SJCRH30 (cell line): ENCODE results near the gene KCNN3. TPM values are rescaled to one million over a fixed set of nuclear protein-coding genes. Genes with fewer than 3 reads are reported as not detected.
"Not testable (repeated sequence)": the region's sequence is repeated elsewhere in the genome, so short reads cannot be mapped to it uniquely, and the experiment has no call there.

Experiments used
- DNase-seq, 2 experiments: peaks; one replicate each; pipeline ENCODE4 v3.0.0-alpha.2; 2015 to 2020
- H3K27ac ChIP-seq: fragments of 250-450 bp; sonication (Bioruptor Pico); 2 replicates; pipeline ENCODE4 v1.5.1; 2020; ENCODE audit warnings: mild to moderate bottlenecking, moderate library complexity
- H3K27me3 ChIP-seq: fragments of 250-450 bp; sonication (Bioruptor Pico); 2 replicates; pipeline ENCODE4 v1.5.1; 2020; ENCODE audit warnings: mild to moderate bottlenecking, moderate library complexity
- H3K36me3 ChIP-seq: fragments of 250-450 bp; sonication (Bioruptor Pico); 2 replicates; pipeline ENCODE4 v1.5.1; 2020; ENCODE audit warnings: mild to moderate bottlenecking, moderate library complexity
- H3K4me1 ChIP-seq: fragments of 250-450 bp; sonication (Bioruptor Pico); 2 replicates; pipeline ENCODE4 v1.5.1; 2020; ENCODE audit warnings: mild to moderate bottlenecking, moderate library complexity
- H3K4me3 ChIP-seq: fragments of 250-450 bp; sonication (Bioruptor Pico); 2 replicates; pipeline ENCODE4 v1.5.1; 2020; ENCODE audit warnings: mild to moderate bottlenecking, moderate library complexity
- H3K9me3 ChIP-seq: fragments of 250-450 bp; sonication (Bioruptor Pico); replicated peaks from 2 replicates; pipeline ENCODE4 v1.5.1; 2020; ENCODE audit warnings: mild to moderate bottlenecking, moderate library complexity
- total RNA-seq: library from RNA; depleted of rRNA; stranded (reverse); fragments of >200 nt; shearing (Covaris generic); gene quantifications from 2 replicates; pipeline ENCODE4 v1.2.3, GENCODE V29; 2014

KCNN3 gene
- total RNA-seq, 1 experiment from 2014 or later, result 29.3 TPM

DNA sequence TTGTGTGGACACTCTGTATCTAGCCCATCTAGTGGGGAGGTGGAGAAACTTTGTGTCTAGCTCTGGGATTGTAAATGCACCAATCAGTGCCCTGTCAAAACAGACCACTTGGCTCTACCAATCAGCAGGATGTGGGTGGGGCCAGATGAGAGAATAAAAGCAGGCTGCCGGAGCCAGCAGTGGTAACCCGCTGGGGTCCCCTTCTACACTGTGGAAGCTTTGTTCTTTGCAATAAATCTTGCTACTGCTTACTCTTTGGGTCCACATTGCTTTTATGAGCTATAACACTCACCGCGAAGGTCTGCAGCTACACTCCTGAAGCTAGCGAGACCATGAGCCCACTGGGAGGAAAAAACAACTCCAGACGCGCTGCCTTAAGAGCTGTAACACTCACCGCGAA is 198.7 kb downstream of the KCNN3 start:
- not testable (repeated sequence) for H3K36me3 ChIP-seq, H3K27ac ChIP-seq, H3K9me3 ChIP-seq, DNase-seq, H3K4me3 ChIP-seq, H3K27me3 ChIP-seq, H3K4me1 ChIP-seq

DNA sequence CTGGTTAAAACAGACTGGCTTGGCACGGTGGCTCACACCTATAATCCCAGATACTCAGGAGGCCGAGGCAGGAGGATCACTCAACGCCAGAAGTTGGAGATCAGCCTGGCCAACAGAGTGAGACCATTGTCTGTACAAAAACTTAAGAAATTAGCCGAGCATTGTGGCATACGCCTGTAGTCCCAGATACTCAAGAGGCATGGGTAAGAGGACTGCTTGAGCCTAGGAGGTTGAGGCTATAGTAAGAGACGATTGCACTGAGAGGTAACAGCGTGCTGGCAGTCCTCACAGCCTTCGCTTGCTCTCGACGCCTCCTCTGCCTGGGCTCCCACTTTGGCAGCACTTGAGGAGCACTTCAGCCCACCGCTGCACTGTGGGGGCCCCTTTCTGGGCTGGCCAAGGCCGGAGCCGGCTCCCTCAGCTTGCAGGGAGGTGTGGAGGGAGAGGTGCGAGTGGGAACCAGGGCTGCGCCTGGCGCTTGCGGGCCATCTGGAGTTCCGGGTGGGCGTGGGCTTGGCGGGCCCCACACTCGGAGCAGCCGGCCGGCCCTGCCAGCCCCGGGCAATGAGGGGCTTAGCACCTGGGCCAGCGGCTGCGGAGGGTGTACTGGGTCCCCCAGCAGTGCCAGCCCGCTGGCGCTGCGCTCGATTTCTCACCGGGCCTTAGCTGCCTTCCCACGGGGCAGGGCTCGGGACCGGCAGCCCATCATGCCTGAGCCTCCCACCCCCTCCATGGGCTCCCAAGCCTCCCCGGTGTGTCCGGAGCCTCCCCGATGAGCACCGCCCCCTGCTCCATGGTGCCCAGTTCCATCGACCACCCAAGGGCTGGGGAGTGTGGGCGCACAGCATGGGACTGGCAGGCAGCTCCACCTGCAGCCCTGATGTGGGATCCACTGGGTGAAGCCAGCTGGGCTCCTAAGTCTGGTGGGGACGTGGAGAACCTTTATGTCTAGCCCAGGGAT is 199.5 kb downstream of the KCNN3 start:
- not testable (repeated sequence) for H3K4me1 ChIP-seq, H3K27ac ChIP-seq, DNase-seq, H3K4me3 ChIP-seq, H3K27me3 ChIP-seq, H3K36me3 ChIP-seq, H3K9me3 ChIP-seq

DNA sequence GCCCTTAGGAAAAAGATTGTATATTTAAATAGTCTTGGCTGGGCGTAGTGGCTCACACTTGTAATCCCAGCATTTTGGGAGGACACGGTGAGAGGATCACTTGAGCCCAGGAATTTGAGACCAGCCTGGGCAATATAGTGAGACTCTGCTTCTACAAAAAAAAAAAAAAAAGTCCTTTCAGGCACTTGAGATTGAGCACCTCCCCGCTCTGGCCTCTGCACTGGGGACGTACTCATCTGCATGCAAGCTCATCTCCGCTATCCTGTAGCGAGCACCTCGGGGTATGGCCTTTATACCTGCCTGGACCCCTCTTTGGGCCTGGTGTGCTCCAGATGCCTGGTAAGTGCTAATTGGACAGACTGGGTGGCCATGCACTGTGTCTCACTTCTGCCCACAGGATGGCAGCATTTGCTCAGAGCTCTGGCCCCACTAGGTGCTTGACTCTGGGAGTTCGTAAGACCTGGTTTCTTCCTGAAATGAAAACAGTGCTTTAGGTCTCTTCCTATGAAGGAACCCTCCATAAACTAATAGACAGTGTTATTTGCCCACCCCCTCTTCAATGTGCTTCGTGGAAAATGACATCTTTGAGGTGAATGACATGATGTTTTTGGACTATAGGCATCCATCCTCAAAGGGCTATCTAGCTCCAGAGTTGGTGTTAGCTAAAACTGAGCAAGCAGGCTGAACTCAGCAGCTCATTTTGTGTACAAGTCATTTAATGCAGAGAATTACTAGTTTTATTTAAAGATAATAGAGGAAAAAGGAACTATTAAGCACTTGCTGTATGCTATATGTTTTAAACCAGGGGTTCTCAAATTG is 200.4 kb downstream of the KCNN3 start:
- Histone ChIP-seq H3K4me1 (no peaks in the 10 kb centered on the region), H3K27ac (no peak overlapping the region), H3K4me3 (no peak overlapping the region), H3K36me3 (no peaks in the 10 kb centered on the region), H3K27me3 (no peaks in the 10 kb centered on the region), H3K9me3 (no peaks in the 10 kb centered on the region)
- DNase-seq, result peak; percentile 68 to 89

DNA sequence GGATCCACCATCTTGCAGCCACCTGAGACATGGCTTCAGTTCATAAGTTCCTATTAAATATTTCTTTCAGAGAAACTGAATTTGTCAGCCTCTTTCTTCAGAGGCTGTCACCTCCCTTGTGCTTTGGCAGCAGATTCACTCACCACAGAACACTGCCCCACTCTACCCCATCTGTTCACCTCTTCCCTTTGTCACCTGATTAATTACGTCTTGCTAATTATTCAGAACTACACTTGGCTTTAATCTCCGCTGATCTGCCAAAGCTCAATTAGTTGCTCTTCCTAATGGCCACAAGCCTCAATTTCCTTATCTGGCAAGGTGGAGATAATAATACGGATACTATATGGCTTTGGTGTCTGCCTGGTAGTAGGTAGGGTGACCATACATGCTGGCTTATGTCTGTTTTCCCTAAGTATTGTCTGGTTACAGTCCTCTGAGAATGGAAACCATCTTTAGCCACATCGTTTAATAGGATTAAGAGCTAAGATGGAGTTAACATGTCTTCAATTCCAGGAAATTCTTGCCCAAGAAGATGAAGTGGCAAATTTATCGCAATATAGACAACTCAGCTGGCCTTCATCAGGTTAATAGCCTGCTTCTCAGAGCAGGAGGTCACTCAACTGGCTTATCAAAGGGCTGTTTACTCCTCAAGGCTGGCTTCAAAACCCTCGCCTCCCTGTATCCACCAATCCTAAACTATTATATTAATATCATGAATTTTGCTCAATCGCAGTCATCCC is 203.9 kb downstream of the KCNN3 start:
- Histone ChIP-seq H3K27me3 (no peaks in the 10 kb centered on the region), H3K27ac (no peak overlapping the region), H3K36me3 (no peaks in the 10 kb centered on the region), H3K4me1 (no peaks in the 10 kb centered on the region), H3K9me3 (no peaks in the 10 kb centered on the region), H3K4me3 (no peak overlapping the region)
- no peak for DNase-seq

DNA sequence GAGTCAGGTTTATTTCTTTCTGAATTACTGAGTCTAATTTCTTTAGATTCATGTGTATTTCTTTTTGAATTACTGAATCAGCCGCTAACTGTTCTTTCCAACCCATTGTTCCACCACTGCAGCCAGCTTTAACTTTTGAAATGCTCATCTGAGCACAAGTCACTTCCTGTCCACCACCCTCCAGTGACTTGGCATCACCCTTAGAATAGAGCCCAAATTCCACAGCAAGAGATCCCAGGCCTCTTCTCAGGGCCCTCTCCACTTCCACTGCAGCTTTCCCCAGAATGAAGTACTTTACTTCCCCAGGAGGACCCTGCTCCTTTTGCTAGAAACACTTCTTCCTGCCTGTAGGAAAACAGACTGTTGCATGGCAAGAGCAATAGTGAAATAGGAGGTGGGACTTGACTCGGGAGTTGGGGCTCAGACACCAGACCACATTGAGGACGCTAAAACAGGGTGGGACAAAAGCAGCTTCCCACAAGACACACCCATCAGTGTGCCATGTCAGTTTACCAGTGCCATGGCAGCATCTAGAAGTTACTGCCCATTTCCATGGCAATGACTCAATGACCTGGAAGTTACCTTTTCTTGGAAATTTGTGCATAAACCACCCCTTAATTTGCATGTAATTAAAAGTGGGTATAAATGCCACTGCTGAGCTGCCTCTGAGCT is 205.6 kb downstream of the KCNN3 start:
- Histone ChIP-seq H3K27me3 (no peaks in the 10 kb centered on the region), H3K27ac (no peak overlapping the region), H3K36me3 (no peaks in the 10 kb centered on the region), H3K9me3 (no peaks in the 10 kb centered on the region), H3K4me1 (no peaks in the 10 kb centered on the region), H3K4me3 (no peak overlapping the region)
- DNase-seq, result no peak

DNA sequence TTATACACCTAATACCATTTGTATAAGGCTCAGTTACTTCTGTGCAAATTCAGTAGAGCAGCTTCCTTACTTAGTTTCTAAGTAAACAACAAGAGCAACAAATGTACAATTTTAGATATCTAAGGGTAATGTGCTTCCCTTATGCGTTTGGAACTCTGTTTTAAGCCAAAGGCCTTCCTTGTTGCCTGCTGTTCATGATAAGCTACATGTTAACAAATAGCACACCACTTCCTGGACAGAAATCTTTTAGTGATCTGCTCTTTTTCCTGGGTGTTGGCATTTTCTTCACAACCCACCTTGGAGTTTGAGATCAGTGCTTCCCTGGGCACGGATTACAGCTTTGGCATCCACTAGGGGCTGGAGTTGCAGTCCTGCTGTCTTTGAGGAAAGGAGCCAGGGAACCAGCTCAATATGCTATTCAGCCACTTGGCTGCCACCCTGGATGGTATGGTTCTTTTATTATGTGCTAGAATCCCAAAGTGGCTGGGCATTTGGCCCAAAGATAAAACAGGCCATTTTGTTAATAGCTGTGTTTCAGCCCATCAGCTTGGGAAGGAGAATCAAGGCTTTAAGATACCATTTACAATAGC is 206.5 kb downstream of the KCNN3 start:
- no peak for DNase-seq
- Histone ChIP-seq H3K4me3 (no peak overlapping the region), H3K9me3 (no peaks in the 10 kb centered on the region), H3K36me3 (no peaks in the 10 kb centered on the region), H3K27me3 (no peaks in the 10 kb centered on the region), H3K27ac (no peak overlapping the region), H3K4me1 (no peaks in the 10 kb centered on the region)

DNA sequence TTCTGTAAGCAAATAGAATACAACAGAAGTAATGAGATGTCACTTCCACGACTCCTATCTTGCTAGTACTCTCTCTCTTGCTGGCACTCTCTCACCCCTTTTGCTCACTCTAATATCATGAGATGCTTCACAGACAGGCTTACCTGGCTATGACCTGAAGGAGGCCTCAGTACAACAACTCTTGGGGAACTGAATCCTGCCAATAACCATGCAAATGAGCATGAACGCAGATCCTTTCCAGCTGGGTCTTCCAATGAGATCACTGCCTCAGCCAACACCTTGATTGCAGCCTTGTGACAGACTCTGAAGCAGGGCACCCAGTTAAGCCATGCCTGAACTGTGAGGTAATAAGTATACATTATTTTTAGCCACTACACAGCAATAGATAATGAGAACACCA is 209.0 kb downstream of the KCNN3 start:
- Histone ChIP-seq H3K36me3 (no peaks in the 10 kb centered on the region), H3K27ac (no peak overlapping the region), H3K4me3 (no peak overlapping the region), H3K9me3 (no peaks in the 10 kb centered on the region), H3K27me3 (no peaks in the 10 kb centered on the region; the same call in 1 of the 2 replicates), H3K4me1 (no peaks in the 10 kb centered on the region)
- DNase-seq, result no peak

DNA sequence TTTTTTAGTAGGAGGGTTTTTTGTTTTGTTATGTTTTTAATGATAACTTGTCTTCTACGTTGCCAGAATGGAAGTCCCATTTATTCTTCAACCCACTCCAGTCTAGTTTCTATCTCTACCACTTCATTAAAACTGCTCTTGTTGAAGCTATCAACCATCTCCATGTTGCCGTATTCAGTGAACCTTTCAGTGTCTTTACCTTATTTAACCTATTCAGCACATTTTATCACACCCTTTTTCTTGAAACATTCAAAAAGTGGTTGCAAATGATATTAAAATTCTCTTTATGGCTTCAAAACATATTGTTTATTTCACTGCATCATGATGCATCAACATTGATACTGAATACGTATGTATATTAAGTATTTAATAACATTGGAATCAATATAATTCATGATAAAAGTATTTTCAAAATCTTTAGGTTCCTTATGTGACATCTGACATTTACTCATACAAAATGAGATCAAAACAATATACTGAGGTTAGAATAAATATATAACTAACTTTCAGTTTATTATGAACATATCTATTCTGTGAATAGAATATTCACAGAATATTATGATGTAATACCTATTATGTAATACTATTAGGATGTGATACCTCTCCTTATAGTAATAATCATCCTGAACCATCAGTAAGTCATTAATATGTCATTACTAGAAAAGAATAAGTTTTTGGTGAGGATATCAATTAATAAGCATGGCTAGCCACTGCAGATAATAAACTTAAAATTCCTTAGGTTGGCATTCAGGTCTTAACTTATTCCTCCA is 210.1 kb downstream of the KCNN3 start:
- H3K36me3 ChIP-seq, result no peaks in the 10 kb centered on the region
- H3K27ac ChIP-seq, result no peak overlapping the region
- H3K4me3 ChIP-seq, result no peak overlapping the region
- no peak for DNase-seq
- no peaks in the 10 kb centered on the region; the same call in 1 of the 2 replicates for H3K27me3 ChIP-seq
- no peaks in the 10 kb centered on the region for H3K4me1 ChIP-seq
- no peaks in the 10 kb centered on the region; the same call in 1 of the 2 replicates for H3K9me3 ChIP-seq

DNA sequence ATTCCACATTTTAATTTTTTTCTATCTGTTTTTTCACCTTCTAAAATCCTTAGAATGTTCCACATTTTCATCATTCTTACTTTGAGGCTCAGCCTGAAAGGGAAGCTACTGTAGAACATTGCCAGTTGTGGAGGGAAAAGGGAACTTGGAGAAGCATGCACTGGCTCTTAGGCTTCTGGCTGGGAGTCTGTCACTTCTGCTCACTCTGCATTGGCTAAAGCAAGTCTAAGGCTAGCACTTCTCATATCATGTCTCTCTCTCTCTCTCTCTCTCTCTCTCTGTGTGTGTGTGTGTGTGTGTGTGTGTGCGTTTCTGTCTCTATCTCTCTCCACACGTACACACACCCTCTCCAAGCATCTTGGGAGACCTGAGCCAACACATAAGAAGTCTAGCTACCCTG is 212.5 kb downstream of the KCNN3 start:
- H3K9me3 ChIP-seq, result no peaks in the 10 kb centered on the region; the same call in 1 of the 2 replicates
- no peak overlapping the region for H3K4me3 ChIP-seq
- H3K4me1 ChIP-seq, result no peaks in the 10 kb centered on the region
- no peaks in the 10 kb centered on the region; the same call in 1 of the 2 replicates for H3K27me3 ChIP-seq
- no peak for DNase-seq
- no peak overlapping the region for H3K27ac ChIP-seq
- no peaks in the 10 kb centered on the region for H3K36me3 ChIP-seq

DNA sequence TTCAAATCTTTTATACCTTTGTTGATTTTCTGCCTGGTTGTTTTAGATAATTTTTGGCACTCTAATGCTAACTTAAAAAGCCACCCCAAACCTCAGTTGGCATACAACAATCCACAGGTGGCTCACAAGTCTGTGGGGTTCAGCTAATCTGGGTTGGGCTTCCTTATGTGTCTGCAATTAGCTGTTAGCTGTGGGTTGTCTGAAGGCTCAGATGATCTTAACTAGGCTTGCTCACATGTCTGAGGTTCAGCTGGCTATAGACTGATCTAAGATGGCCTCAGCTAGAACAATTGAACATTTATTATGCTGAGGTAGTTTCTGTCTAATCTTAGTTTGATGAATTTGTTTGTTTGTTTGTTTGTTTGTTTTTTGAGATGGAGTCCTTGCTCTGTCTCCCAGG is 217.2 kb downstream of the KCNN3 start:
- Histone ChIP-seq H3K27ac (no peak overlapping the region), H3K4me1 (no peaks in the 10 kb centered on the region), H3K27me3 (no peaks in the 10 kb centered on the region; the same call in 1 of the 2 replicates), H3K4me3 (no peak overlapping the region), H3K9me3 (no peaks in the 10 kb centered on the region; the same call in 1 of the 2 replicates), H3K36me3 (no peaks in the 10 kb centered on the region)
- no peak for DNase-seq
